Fibroblast of lung (primary cell): ENCODE results near the gene OR6B1.

ENCODE experiments used
- EZH2 ChIP-seq: IDR thresholded peaks from 2 replicates; pipeline ENCODE4 v1.5.1; 2012; ENCODE audit warnings: low read length, control low read depth, mild to moderate bottlenecking; ENCODE audit errors: missing control alignments
- TF ChIP-seq, protein P1 (sequence below), 2 donors: IDR thresholded peaks in 1 of 2; conservative IDR thresholded peaks in 1 of 2; 1 replicate in 1 of 2; 2 replicates in 1 of 2; pipeline ENCODE4 v1.5.1; 2011 to 2012; ENCODE audit warnings: low read length in 2 of 2, control low read depth in 1 of 2, inconsistent platforms in 1 of 2, low read depth in 1 of 2, mild to moderate bottlenecking in 1 of 2

DNA sequence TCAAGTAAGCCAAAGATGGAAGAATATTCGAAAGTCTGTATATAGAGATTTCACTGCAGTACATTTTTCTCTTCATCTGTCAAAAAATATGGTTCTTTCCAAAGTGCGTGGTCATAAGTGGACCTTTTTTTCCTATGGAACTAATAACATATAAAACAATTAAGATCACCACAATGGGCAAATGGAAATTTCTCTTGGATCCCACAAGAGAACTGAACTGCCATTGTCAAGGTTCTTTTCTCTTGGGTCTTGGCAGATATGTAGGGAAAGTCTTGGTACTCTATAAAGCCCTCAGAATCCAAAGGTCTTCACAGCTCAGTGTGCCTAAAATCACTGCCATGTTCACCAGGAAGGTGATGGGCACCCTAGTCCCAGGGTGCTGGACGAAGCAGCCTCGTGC lies at the start of gene OR6B1:
- TF ChIP-seq, protein P1, sequence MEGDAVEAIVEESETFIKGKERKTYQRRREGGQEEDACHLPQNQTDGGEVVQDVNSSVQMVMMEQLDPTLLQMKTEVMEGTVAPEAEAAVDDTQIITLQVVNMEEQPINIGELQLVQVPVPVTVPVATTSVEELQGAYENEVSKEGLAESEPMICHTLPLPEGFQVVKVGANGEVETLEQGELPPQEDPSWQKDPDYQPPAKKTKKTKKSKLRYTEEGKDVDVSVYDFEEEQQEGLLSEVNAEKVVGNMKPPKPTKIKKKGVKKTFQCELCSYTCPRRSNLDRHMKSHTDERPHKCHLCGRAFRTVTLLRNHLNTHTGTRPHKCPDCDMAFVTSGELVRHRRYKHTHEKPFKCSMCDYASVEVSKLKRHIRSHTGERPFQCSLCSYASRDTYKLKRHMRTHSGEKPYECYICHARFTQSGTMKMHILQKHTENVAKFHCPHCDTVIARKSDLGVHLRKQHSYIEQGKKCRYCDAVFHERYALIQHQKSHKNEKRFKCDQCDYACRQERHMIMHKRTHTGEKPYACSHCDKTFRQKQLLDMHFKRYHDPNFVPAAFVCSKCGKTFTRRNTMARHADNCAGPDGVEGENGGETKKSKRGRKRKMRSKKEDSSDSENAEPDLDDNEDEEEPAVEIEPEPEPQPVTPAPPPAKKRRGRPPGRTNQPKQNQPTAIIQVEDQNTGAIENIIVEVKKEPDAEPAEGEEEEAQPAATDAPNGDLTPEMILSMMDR (conservative IDR thresholded peaks at IDR 0.05 in 1 of 2, IDR thresholded peaks at IDR 0.05 in 1 of 2; ENCODE audit: low read depth in 1 of 2, low read length in 2 of 2) = no peak
- TF ChIP-seq EZH2 = no peak
